Duodenal mucosa (tissue), 2 donors: Measurements from ENCODE around the gene CNTN1.
"Not testable (repeated sequence)": the region's sequence is repeated elsewhere in the genome, so short reads cannot be mapped to it uniquely, and the experiment has no call there.

Experiments
- H3K27ac ChIP-seq: one replicate; pipeline ENCODE4 v1.7.0; 2013; ENCODE audit warnings: low read depth, low read length
- H3K27me3 ChIP-seq, 2 donors: one replicate each; pipeline ENCODE4 v1.7.0; 2013; ENCODE audit warnings: low read length in 2 of 2, control low read depth in 1 of 2; ENCODE audit not compliant: insufficient read depth in 2 of 2, control insufficient read depth in 1 of 2
- H3K36me3 ChIP-seq, 2 donors: one replicate each; pipeline ENCODE4 v1.7.0; 2013; ENCODE audit warnings: low read length in 2 of 2, control low read depth in 1 of 2; ENCODE audit not compliant: insufficient read depth in 2 of 2, control insufficient read depth in 1 of 2
- H3K4me1 ChIP-seq, 2 donors: one replicate each; pipeline ENCODE4 v1.7.0; 2013; ENCODE audit warnings: low read length in 2 of 2, control low read depth in 1 of 2; ENCODE audit not compliant: insufficient read depth in 2 of 2, control insufficient read depth in 1 of 2
- H3K4me3 ChIP-seq, 2 donors: one replicate each; pipeline ENCODE4 v1.7.0; 2013; ENCODE audit warnings: low read length in 2 of 2, low read depth in 1 of 2
- H3K9ac ChIP-seq, 2 donors: one replicate each; pipeline ENCODE4 v1.7.0; 2013; ENCODE audit warnings: low read length in 2 of 2, low read depth in 1 of 2
- H3K9me3 ChIP-seq, 2 donors: one replicate each; pipeline ENCODE4 v1.7.0; 2013; ENCODE audit warnings: low read length in 2 of 2, control low read depth in 1 of 2; ENCODE audit not compliant: control insufficient read depth in 1 of 2

CNTN1 gene

DNA sequence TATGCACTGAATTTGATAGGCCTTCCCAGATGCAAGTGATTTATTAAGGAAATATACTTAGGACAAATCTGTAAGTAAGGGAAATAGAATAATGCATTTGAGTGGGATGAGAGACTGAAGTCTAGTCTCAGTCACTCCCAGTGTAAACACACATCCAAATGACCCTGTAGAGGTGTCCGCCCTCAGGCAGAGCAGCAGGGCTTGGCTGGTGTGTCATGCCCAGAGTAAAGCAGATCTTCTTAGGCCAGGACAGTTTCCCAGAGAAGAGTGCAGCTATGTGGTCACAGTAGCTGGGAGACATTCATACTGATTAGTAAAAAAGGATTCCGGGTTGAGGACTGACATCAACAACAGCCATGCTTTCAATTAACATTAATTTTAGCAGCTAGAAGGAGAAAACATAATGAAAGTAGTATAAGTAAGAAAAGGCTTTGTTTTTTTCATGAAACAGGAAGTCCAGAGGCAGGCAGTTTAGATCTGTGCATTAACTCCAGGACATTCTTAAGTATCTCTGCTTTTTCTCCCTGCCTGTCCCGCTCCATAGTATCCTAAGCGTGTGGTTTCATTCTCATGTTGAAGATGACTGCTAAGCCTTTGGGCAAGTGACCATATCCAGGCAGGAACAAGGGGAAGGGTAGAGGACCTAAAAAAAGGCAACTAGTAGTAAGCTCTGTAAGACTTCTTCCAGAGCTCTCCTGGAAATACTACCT is 35.7 kb downstream of the CNTN1 start:
- no peak overlapping the region for H3K9ac ChIP-seq
- H3K27me3 ChIP-seq: no peaks in the 10 kb centered on the region
- no peak overlapping the region for H3K27ac ChIP-seq

GRCh38 chr12:40730281-40730680 is 38.0 kb downstream of the CNTN1 start:
- Histone ChIP-seq H3K27ac (no peak overlapping the region), H3K4me1 (no peaks in the 10 kb centered on the region), H3K9me3 (no peaks in the 10 kb centered on the region), H3K9ac (no peak overlapping the region), H3K36me3 (no peaks in the 10 kb centered on the region), H3K4me3 (no peak overlapping the region), H3K27me3 (no peaks in the 10 kb centered on the region)

More for the DNA sequence above, 35.7 kb downstream of the CNTN1 start:
- Histone ChIP-seq H3K4me1 (no peaks in the 10 kb centered on the region), H3K36me3 (no peaks in the 10 kb centered on the region), H3K9me3 (no peaks in the 10 kb centered on the region), H3K4me3 (no peak overlapping the region)

- Histone ChIP-seq H3K4me3 (no peak overlapping the region), H3K9ac (no peak overlapping the region), H3K27ac (no peak overlapping the region), H3K9me3 (no peaks in the 10 kb centered on the region), H3K27me3 (no peaks in the 10 kb centered on the region), H3K36me3 (no peaks in the 10 kb centered on the region), H3K4me1 (no peaks in the 10 kb centered on the region)
Observed at GRCh38 chr12:40733871-40734270, 41.6 kb downstream of the CNTN1 start.

DNA sequence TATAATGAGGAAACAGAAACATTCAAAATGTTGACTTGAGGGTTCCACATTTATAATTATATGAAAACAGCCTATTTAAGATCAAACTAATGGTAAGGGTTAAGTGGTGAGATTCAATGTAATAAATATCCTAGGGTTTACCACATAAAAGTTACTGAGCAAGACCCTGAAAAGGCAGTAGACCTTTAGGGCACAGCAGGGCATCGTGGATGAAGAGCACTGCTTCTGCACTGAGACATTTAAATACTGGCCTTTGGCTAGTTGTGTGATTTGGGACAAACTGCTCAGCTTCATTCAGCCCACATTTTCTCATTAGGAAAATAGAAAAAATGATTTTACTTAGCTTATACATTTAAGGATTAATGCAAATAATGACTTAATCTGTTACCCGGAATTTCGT is 42.0 kb downstream of the CNTN1 start:
- no peak overlapping the region for H3K9ac ChIP-seq

DNA sequence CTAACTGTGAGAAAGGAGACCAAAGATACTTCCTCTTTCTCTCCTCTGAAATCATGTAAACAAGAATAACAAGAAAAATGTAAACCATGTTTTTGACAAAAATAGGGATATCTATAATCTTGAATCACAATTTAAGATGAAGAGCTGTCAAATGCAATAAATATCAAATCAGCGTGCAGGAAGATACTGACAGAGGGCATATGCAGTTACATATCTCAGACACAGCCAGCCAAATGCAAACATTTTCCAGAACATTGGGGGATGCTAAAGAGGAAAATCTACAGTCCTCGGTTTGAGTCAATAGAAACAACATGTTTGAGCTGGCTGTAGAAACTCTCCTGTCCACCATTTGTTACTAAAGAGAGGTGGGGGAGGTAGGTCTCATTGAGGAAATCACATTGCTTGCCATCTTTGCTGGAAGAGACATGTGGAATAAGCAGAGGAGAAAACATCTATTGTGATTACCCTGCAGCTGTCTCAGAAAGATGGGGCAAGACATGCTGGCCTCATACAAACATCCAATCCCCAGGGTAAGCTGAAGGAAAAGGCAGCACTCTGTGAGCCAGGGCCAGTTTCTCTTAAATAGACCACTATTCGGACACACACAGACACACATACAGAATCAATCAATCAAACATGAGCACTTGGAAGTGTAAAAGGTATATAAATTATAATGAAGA is 43.5 kb downstream of the CNTN1 start:
- Histone ChIP-seq H3K36me3 (no peaks in the 10 kb centered on the region), H3K4me1 (no peaks in the 10 kb centered on the region), H3K27ac (no peak overlapping the region), H3K27me3 (no peaks in the 10 kb centered on the region), H3K4me3 (no peak overlapping the region), H3K9ac (no peak overlapping the region), H3K9me3 (no peaks in the 10 kb centered on the region)

More for the DNA sequence above, 42.0 kb downstream of the CNTN1 start:
- Histone ChIP-seq H3K4me3 (no peak overlapping the region), H3K9me3 (no peaks in the 10 kb centered on the region), H3K27me3 (no peaks in the 10 kb centered on the region), H3K27ac (no peak overlapping the region), H3K36me3 (no peaks in the 10 kb centered on the region), H3K4me1 (no peaks in the 10 kb centered on the region)

- H3K4me1 ChIP-seq, H3K4me3 ChIP-seq, H3K36me3 ChIP-seq, H3K9ac ChIP-seq, H3K9me3 ChIP-seq, H3K27me3 ChIP-seq, H3K27ac ChIP-seq: not testable (repeated sequence)
Observed at GRCh38 chr12:40737416-40737815, 45.2 kb downstream of the CNTN1 start.

DNA sequence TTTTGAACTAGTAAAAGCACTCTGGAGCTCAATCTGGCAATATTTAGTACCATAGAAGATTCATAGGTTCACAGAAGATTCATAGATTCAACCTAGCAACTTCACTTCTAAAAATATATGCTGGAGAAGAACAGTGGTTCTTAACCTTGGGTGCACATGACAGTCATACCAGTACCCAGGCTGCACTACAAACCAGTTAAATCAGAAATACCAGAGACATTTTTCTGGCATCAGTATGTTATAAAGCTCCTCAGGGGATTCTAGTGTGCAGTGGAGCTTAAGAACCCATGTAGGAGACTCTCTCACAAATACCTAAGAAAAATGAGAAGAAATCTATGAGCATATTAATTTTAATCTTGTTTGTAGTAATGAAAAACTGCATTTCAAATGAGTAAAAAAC is 46.6 kb downstream of the CNTN1 start:
- H3K4me3 ChIP-seq: no peak overlapping the region
- H3K9ac ChIP-seq: no peak overlapping the region
- H3K27me3 ChIP-seq: no peaks in the 10 kb centered on the region
- no peaks in the 10 kb centered on the region for H3K36me3 ChIP-seq
- no peaks in the 10 kb centered on the region for H3K9me3 ChIP-seq
- no peak overlapping the region for H3K27ac ChIP-seq
- H3K4me1 ChIP-seq: no peaks in the 10 kb centered on the region

DNA sequence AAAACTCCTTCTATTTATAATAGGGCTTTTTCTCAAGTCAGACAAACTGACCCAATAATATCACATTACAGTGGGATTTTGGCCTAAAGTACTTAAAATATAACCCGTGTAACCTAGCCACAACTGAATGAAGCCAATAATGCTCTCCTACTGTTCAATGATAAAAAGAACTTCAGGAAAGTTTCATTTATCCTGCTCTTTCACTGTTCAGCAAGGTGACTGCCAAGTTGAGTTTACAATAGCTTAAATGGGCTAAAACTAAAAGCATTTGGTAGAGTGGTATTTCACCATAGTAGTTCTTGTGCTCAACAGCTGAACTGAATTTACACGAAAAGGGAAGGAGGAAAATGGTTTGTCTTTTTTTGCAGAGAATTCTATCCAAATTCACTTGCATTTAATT is 49.8 kb downstream of the CNTN1 start:
- Histone ChIP-seq H3K27ac (no peak overlapping the region), H3K4me3 (no peak overlapping the region), H3K9ac (no peak overlapping the region), H3K27me3 (no peaks in the 10 kb centered on the region), H3K9me3 (no peaks in the 10 kb centered on the region), H3K4me1 (no peaks in the 10 kb centered on the region), H3K36me3 (no peaks in the 10 kb centered on the region)

- no peaks in the 10 kb centered on the region for H3K27me3 ChIP-seq
- no peaks in the 10 kb centered on the region for H3K4me1 ChIP-seq
- H3K9ac ChIP-seq: no peak overlapping the region
- no peaks in the 10 kb centered on the region for H3K36me3 ChIP-seq
- H3K27ac ChIP-seq: no peak overlapping the region
- no peak overlapping the region for H3K4me3 ChIP-seq
- no peaks in the 10 kb centered on the region for H3K9me3 ChIP-seq
Observed at GRCh38 chr12:40745386-40745785, 53.1 kb downstream of the CNTN1 start.

- Histone ChIP-seq H3K9me3 (no peaks in the 10 kb centered on the region), H3K4me3 (no peak overlapping the region), H3K27ac (no peak overlapping the region), H3K36me3 (no peaks in the 10 kb centered on the region), H3K4me1 (no peaks in the 10 kb centered on the region), H3K9ac (no peak overlapping the region), H3K27me3 (no peaks in the 10 kb centered on the region)
Observed at GRCh38 chr12:40749863-40750262, 57.6 kb downstream of the CNTN1 start.
